ENCODE results near the gene SCMH1.
"Not testable (repeated sequence)": the region's sequence is repeated elsewhere in the genome, so short reads cannot be mapped to it uniquely, and the experiment has no call there.

SCMH1 gene

DNA sequence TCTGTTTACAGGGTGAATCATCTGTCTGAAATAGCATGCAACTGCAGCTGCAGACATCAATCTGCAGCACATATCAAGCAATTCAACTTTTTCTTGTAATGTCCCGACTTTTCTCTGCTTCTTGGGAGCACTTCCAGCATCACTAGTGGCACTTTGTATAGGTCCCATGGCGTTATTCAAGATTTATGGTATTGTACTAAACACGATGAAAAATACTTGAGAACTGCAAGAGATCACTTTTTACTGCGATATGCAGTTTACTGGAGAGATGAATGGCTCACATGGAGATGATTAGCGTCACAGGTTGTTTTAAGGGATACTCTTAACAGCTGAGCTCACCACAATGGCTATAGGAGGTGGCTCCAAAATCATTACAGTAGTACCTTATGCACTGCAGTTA, 7.2 kb upstream of the SCMH1 start:
- no peak for DNase-seq (ENCODE audit: low read depth)

GRCh38 chr1:41246568-41246967, 4.5 kb upstream of the SCMH1 start:
- DNase-seq (ENCODE audit: low read depth): no peak

DNA sequence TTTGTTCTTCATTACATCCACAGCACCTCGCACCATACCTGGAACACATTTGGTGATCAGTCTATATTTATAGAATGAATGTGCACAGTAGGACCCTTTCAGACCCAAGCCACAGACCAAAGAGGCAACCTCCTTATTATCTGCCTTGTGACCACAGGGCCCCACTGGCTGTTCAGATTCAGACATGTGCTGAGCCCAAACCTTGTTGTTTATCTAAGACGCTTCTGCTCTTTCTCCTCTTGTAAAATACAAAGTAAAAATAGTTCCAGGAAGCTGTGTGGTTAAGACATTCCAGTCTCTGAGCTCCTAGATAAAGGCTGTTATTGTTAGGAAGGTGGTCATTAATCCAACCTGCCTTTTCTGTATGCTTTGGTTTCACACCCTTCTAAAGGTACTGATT, 3.6 kb upstream of the SCMH1 start:
- DNase-seq (ENCODE audit: low read depth): no peak

- no peak for DNase-seq (ENCODE audit: low read depth)
These were observed 926 bp upstream of the SCMH1 start for GRCh38 chr1:41243079-41243385.

DNA sequence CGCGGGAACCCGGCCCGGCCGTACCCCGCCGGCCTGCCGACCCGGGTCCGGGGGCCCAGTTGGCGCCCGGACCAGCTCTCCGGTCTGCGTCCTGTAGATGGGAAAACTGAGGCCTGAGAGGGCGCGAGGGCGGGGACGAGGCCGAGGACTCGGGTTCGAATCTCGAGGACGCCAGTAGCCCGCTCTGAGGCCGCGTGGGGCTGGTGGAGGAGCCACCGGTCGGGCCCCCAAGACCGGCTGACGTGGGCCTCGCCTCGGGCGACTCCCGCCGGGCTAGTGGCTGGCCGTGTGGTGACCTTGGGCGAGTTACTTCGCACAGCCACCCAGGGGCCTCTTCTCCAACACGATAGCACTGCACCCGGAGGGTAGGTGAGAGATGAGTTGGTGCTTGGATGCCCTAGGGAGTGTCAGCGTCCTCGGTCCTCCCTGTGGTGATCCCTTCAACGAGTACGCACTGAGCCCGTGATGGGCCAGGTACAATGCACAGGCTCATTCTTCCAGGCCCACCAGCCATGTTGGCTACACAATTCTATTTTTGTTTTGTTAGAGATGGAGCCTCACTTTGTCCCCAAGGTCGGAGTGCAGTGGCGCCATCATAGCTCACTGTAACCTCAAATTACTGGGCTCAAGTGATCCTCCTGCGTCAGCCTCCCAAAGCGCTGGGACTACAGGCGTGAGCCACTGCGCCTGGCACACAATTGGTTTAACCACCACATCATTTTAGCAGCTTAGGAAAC, 404 bp upstream of the SCMH1 start:
- no peak for DNase-seq (ENCODE audit: low read depth)

- DNase-seq (ENCODE audit: low read depth): no peak
These were observed 755 bp downstream of the SCMH1 start for GRCh38 chr1:41241354-41241748.

- DNase-seq (ENCODE audit: low read depth): no peak
These were observed 1.2 kb downstream of the SCMH1 start for GRCh38 chr1:41240781-41241353.

DNA sequence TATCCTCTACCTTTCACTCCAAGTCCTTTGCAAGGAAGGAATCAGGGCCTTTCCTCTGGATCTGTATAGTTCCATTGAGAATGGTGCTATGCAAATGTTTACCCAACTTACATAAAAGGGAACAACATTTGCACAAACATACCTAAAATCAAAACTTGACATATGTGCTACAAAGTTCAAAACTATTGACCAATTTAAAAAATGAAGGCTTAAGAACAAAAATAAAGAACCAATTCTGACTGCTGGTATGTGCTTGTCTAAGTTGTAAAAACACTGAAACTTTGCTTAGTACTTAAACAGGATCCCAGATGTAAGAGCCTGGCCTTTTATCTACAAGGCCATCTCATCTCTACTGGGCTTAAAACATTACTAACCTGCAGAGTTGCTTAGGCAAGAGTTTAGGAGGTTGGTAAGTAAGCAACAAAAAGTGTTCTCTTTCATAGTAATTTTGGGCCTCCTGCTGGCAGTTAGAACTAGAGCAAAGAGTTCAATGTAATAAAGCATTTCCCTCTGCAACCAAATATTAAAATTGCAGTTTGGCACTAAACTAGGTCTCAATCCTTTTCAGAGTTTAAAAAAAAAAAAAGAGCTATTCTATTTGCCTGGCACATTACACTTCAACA, 2.0 kb downstream of the SCMH1 start:
- DNase-seq (ENCODE audit: low read depth): no peak

DNA sequence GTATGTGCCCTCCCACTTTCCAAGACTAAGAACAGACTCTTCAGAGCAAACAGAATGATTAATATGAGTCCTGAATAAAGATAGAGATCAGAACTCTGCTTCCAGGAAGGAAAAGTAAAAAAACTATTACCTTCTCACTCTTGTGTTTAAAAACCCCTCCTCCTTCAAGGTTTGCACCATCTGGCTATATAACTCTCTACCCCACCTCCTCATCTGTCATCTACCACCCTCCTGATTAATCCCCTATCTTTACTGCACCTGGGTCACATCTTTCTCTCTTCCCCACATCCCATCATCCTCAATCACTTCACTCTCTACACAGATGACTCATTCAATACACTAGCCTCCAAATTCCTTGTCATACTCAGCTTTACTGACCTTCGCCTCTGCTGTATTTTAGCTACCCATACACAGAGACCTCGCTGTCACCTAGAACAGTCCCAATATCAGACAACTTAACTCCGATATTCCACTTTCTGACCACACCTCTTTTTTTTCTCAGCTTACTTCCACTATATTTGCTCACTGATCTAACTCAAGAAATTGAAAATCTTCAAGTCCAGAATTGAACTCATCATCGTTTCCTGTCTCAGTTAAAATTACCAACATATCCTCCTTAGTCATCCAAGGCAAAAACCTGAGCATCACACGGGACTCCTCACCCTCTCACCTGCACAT, 3.7 kb downstream of the SCMH1 start:
- DNase-seq (ENCODE audit: low read depth): no peak

DNA sequence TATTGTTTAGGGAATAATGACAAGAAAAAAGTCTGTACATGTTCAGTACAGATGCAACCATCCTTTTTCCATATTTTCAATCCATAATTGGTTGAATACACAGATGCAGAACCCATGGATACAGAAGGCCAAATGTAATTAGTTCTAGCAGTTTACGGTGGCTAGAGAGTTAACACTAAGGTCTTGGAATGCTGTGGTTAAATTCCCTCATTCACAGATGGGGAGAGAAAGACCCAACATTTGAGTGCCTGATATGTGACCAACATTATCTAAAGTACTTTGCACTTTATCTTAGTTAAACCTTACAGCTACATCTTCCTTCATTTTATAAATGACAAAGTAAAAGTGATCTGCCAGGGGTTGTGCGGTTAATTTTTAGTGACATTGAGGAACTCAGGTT, 5.3 kb downstream of the SCMH1 start:
- no peak for DNase-seq (ENCODE audit: low read depth)

- DNase-seq (ENCODE audit: low read depth): no peak
These were observed 6.2 kb downstream of the SCMH1 start for GRCh38 chr1:41235893-41236292.

DNA sequence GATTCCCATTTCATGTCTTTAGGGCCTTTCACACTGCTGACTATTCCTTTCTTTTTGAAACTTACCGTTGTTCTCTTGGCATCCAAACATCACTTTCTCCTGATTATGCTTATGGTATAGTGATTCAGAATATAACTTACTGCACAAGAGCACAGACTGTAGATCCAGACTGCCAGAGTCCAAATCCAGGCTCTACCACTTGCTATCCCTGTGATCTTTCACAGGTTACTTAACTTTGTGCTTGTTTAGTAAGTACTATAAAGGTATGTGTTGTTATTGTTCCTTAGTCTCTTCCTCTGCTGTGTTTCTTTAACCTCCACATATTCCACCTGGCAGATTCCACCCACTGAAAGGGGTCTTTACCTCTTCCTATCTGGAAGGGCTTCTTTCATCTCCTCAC, 8.4 kb downstream of the SCMH1 start:
- DNase-seq (ENCODE audit: low read depth): no peak

DNA sequence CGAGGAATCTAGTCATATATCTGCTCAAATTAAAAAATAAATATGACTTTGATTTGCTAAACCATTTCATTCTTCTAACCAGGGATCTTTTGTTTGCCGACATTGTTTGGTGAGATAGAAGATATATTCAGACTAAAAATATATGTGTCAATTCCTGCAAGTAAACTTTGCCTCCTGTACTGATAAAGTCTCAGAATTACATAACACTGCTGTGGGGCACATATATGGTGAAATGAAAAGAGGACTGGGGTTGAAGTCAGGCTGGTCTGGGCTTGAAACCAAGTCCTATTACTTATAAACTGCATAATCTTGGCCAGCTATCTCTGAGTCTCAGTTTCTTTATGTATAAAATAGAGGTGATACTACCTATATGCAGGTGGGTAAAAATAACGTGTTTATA, 9.8 kb downstream of the SCMH1 start:
- no peak for DNase-seq (ENCODE audit: low read depth)

DNA sequence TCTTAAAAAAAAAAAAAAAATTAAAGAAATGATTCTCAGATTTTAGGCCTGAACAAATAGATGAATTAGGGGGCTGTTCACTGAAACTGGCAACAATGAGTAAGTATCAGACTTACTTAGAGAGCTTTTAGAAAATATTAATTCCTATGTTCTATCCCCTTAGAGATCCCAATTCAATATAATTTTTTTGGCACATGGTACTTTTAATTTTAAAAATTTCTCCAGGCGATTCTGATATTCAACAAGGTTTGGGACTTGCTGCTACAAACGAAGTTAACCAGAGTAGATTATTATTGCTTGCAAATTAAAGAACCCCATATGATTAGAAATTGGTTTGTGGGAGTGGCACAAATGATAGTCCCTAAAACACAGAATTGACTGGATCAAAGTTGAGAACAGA, 11.4 kb downstream of the SCMH1 start:
- no peak for DNase-seq (ENCODE audit: low read depth)

DNA sequence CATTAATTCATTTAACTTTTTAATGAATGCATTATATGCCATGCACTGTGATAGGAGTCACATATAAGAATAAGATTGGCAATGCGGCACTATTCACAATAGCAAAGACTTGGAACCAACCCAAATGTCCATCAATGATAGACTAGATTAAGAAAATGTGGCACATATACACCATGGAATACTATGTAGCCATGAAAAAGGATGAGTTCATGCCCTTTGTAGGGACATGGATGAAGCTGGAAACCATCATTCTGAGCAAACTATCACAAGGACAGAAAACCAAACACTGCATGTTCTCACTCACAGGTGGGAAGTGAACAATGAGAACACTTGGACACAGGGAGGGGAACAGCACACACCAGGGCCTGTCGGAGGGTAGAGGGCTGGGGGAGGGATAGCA, 12.9 kb downstream of the SCMH1 start:
- DNase-seq (ENCODE audit: low read depth): not testable (repeated sequence)

DNA sequence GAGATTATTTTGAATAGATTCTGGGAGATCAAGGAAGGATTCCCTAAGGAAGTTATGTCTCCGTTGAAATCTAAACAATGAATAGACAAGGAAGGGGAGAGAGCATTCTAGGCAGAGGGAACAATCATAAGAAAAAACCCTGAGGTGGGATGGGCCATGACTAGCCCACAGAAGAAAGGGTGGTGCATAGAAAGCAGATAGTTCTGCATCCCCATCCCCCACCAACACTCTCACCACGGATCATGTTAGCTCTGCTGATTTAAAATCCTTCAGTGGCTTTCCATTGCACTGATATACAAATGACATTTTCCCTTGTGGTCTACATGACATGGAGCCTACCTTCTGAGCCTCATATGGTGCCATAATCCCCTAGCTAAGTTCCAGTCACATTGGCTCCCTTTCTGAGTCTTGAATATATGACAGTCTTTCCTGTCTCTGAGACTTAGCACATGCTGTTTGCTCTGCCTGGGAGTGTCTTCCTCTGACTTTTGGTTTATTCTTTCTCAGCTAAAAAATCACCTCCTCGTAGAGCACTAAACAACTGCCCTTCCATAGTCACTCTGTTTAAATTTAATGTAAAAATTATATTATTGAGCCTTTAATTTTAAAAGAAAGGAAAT, 15.2 kb downstream of the SCMH1 start:
- DNase-seq (ENCODE audit: low read depth): no peak

DNA sequence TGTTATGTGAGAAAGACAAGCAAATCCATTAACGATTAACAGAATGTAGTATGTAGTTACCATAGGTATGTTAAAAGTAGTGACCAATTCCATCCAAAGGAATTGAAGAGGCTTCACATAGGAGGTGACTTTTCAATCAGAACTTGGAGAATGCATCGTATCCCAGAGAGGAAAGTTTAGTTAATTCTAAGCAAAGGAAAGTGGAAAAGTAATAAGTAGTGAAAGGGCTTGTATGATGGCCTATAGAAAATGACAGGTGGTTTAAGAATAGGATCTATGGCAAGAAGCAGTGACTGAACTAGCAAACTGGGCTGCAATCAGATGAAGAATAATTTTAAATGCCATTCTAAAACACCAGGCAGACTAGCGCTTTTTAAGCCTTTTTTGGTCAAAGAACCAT, 16.6 kb downstream of the SCMH1 start:
- no peak for DNase-seq (ENCODE audit: low read depth)

DNA sequence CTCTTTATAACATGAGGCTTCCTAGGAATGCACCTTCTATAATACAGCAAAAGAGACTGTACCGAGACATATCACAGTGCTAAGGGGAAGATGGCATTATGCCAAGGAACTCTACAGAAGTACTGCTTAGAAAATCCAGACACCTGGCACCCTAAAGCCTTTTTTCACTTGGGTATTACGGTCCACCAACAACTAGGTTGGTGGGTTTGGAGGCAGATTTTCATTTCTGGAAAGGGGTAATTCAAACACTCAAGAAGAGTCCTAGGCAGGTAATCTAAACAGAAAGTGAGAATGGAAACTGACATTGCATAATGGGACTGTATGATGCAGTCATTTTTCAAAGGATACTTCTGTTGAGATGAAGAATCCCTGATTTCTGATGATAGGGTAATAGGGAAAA, 19.6 kb downstream of the SCMH1 start:
- no peak for DNase-seq (ENCODE audit: low read depth)

- DNase-seq (ENCODE audit: low read depth): no peak
These were observed 20.1 kb downstream of the SCMH1 start for GRCh38 chr1:41221995-41222394.

- no peak for DNase-seq (ENCODE audit: low read depth)
These were observed 24.0 kb downstream of the SCMH1 start for GRCh38 chr1:41218152-41218551.

DNA sequence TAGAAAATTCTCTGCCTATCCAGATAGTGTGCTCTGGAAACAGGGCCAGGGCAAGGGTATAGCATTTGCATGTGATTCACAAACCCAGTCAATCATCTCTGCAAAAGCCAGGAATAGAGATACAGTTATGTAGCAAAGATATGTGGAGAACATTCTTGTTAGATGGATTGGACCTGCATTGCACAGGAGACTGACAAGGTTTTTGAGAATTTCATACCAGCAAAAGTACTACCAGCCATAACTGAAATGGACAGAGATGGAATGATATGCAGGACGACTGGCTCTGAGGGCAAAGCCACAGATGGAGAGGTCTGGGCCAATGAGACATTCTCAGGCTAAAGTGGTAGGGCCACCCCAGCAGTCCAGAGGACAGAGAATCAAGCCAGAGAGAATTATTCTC, 24.7 kb downstream of the SCMH1 start:
- DNase-seq (ENCODE audit: low read depth): no peak

GRCh38 chr1:41215623-41216022, 26.5 kb downstream of the SCMH1 start:
- DNase-seq (ENCODE audit: low read depth): no peak

DNA sequence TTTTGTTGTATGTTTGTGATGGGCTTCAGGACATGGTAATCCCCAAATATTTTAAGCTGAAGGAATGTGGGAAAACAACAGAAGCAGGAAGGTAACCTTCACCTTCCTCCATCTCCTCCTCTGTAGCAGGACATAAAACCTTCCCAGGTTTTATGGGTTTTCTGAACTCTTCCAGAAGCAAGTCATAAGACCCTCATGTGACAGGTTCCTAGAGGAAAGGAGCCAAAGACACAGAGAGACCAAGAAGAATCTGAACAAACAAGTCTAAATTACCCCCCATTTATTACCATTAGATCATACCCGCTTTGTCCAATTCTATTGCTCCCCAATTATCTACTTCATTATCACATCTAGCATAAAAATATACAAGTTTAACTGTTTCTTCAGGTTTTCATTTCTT, 28.8 kb downstream of the SCMH1 start:
- DNase-seq (ENCODE audit: low read depth): no peak

All from HS-27A (cell line).